GM21576 (cell line): ENCODE data around the gene PPTC7.
A peak's percentile ranks its signal among the peaks of the same experiment; 100 is the strongest.
"Not testable (repeated sequence)": the region's sequence is repeated elsewhere in the genome, so short reads cannot be mapped to it uniquely, and the experiment has no call there.

Source experiments
- ATAC-seq: cut with Tn5 transposase; IDR thresholded peaks from one replicate; pipeline ENCODE4 v1.9.1; 2021; ENCODE audit warnings: mild to moderate bottlenecking, moderate library complexity; ENCODE audit not compliant: unreplicated experiment

PPTC7 gene

DNA sequence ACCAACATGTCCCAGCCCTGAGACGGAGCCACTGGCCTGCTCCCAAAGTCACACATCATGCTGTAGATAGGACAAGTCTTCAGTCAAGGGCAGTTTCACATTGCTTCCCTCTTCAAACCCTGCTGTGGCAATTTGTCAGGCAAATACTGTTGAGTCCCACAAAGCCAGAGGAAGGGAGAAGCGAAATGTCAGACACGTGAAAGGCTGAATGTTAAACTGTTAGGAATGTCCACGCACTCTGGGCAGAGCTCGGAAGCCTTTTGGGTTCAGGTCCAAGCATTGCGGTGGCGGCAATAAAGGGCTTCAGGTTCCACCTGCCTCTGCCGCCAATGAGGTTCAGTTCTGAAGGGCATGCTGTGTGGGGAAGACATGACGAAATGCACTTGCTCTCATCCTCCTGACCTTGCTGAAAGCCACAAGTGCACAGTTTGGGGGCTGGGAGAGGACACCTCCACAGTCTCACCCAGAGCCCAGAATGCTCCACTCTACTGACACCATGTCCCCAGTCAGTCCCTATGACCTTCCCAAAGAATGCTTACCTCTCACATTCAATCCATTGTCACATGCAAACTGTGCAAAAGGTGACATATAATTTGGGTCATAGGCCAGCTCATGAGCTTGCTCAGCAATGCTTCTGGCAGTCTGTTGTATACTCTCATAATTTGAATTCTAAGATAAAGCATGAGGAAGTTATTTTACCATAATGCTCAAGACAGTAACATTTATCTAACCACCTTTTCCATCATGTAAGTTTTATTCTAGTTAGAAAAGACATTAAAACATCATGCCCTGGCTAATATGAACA, 45.3 kb downstream of the PPTC7 start:
- no peak for ATAC-seq

DNA sequence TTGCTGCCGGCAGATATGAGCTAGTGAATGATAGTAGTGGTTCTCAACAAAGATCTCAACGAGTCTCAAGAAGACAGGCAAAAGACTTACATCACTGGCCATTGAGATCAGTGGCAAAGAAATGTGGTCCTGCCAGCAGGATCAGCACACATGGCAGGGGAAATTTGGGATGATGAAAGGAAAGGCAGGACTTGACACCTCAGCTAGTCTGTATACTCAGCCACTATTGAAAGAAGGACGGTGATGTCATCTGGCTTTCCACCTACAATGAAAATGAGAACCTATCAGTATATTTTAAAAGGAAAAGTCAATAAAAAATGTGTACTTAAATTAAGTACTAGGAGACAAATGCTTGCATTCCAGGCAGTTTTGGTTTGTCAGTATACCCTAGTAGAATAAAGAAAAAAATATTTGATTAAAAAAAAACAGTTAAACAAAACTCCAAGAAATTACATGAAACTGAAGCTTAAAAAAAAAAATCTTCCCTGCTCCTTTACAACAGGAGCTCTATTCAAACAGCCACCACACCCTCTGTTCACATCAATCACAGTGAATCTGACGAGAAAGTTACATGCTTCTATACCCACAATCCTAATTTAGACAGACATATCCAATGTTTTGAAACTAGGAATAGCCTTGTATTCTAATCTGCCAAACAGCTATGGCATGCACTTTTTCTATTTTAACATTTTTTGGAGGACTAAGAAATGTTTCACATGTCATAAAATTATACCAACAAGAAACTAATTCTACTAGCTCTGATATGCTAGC, 46.1 kb downstream of the PPTC7 start:
- no peak for ATAC-seq

DNA sequence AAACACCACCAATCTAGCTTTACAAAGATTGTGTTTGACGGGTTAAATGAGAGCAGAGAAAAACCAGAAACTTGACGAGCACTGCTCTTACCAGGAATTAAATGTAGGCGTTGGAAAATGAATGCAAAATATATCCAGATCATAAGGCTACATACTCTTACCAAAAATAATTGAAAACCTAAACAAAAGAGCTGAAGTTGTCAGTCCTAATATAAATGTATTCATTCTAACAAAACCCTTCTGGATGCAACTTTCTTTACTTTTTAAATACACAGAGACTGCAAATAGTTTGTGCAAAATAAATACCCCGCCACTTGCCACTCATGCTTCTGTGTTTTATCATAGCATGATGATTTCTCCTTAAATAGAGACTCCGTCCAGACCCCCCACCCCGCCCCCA, 48.3 kb downstream of the PPTC7 start:
- ATAC-seq: no peak

DNA sequence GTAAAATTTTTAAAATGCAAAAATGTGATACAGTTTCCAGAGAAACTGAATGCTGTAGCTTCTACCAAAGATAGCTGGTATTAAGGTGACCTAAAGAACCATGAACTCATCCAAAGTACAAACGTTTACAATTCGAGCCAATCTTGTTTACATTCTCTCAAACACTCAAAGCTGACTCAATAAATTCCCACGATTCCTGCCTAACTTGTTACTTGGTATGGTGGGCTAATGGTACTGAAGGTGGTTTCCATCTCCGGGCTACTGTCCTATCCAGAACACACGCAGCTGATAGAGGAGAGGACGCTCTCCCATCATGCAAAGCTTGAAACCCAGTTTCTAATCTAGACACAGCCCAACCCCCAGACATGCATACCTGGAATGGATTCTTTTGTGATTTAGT, 49.5 kb downstream of the PPTC7 start:
- ATAC-seq: no peak

DNA sequence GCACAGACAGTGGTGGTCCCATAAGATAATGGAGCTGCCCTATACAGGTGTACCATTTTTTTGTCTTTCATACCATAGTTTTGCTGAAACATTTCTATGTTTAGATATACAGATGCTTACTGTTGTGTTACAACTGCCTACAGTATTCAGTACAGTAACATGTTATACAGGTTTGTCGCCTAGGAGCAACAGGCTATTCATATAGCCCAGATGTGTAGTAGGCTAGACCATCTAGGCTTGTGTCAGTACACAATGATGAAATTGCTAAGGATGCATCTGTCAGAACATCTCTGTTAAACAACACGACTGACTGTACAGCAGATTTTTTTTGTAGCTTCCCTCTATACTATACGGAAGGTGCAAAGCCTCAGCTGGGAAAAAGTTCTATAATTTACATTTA, 50.5 kb downstream of the PPTC7 start:
- no peak for ATAC-seq

DNA sequence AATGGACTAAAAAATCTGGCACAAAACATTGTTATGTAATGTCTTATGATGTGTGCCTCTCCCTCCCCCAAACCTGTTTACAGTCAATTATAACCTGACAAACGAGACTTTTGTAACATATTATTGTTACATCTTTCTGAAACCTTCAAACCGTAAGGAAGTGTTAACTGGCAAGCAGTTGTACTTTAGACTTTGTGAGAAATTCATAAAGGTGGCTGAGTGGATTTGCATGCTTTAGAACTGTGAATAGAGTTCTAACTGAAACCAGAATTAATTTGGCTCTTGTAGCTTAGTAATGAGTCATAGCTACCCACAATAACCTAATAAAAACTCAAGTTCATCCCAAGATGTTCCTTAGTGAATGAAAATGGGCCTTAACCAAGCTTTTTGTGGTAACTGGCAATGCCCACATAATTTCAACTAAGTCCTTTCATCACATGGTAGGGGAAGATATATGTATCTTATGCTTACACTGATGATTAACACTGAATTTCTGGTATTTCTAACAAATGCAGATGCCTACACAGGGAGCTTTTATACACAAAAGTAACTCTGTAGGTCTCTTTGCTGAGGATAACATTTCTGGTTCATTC, 51.3 kb downstream of the PPTC7 start:
- peak; percentile 73 for ATAC-seq

DNA sequence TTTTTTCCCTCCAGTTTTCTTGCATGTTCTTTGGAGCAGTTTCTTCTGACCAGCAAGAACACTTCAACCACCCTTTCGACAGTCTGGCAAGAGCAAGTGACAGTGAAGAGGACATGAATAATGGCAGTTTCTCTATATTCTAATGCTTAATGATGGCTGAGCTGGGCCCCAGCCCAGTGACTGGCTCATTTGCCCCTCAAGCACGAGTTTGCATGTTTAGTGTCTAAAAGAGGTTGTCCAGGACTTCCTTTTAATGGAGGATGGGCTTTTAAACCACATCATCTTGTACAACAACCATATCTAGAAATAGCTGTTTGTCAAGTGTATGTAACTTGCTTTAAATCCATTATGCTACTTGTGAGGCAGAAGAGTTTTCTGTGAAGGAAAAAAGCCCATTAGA, 52.6 kb downstream of the PPTC7 start:
- ATAC-seq: no peak

DNA sequence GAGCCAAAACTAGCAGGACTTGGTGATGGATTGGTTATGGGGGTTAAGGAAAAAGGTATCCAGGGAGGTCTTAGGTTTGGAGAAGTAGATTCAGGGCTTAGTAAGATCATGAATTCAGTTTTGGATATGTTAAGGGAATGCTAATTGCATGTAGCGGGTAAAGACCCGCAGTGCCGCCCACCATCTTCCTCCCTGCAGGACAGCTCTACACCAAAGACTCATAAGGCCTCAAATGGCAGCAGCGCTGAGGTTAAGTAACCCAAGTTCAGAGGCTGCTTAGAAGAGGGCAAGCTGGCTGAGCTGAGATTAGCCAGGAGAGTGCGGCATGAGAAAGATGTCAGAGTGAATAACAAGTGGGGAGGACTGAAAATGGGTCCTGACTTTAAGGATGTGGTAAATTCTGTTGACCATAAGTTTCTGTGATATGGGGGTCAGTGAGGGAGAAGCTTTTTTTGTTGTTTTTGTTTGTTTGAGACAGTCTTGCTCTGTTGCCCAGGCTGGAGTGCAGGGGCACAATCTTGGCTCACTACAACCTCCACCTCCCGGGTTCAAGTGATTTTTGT, 54.8 kb downstream of the PPTC7 start:
- no peak for ATAC-seq

DNA sequence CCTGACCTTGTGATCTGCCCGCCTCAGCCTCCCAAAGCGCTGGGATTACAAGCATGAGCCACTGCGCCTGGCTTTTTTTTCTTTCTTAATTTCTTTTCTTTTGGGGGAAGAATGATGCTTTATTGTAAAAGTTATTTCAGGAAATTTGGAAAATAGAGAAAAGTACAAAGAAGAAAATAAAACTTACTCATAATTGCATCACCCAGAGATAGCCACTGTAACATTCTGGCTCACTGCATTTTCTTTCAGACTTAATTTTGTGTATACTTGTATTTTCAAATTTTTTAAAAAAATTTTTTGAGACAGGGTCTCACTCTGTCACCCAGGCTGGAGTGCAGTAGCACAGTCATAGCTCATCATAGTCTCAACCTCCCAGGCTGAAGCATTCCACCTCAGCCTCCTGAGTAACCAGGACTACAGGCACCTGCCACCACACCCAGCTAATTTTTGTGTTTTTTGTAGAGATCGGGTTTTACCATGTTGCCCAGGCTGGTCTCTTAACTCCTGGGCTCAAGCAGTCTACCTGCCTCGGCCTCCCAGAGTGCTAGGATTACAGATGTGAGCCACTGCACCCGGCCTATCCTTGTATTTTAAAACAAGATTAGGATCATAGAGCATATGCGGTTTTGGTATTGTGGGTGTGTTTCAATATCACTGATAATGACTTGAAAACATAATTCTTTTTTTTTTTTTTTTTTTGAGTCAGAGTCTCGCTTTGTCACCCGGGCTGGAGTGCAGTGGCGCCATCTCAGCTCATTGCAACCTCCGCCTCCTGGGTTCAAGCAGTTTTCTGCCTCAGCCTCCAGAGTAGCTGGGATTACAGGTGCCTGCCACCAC, 62.0 kb downstream of the PPTC7 start:
- not testable (repeated sequence) for ATAC-seq

DNA sequence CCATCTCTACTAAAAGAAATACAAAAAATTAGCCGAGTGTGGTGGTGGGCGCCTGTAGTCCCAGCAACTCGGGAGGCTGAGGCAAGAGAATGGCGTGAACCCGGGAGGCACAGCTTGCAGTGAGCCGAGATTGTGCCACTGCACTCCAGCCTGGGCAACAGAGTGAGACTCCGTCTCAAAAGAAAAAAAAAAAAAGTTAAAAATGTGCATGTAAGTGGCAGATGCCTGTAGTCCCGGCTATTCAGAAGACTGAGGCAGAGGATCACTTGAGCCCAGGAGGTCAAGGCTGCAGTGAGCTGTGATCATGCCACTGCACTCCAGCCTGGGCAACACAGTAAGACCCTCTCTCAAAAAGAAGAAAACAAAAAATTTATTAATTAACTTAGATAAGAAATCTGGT, 65.1 kb downstream of the PPTC7 start:
- ATAC-seq: not testable (repeated sequence)

DNA sequence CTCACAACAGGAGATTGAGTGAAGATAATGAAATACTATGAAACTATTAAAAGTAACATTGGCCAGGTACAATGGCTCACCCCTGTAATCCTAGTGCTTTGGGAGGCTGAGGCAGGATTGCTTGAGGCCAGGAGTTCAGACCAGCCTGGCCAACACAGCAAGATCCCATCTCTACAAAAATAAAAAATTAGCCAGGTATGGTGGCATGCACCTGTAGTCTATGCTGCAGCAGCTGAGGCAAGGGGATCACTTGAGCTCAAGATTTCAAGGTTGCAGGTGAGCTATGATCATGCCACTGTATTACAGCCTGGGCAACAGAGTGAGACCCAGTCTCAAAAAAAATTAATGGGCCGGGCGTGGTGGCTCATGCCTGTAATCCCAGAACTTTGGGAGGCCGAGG, 66.1 kb downstream of the PPTC7 start:
- ATAC-seq: no peak

DNA sequence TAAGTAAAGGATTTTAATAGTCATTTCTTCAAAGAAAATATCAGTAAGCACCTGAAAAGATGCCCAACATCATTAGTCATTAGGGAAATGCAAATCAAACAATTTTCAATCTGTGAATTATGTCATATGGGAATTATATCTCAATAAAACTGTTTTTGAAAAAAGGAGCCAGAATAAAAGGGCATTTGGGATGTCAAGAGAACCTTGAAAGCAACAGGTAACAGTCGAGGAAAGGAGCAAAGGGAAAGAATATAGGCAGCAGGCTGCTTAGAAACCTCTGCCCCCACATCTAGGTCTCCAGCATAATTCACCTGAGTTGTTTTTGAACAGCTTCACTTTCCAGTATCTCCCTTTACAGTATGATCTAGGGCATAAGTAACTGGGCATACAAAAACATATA, 68.8 kb downstream of the PPTC7 start:
- ATAC-seq: no peak

DNA sequence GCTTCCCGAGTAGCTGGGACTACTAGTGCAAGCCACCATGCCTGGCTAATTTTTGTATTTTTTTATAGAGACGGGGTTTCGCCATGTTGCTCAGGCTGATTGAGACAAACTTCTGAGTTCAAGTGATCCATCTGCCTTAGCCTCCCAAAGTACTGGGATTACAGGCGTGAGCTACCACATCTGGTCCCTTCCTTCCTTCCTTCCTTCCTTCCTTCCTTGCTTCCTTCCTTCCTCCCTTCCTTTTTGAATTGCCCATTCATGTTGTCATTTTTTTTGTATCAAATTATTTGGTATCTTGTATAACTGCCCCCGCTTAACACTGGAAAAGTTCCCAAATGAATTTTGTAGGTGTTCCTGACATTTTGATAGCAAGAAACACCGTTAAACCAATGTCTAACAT, 69.3 kb downstream of the PPTC7 start:
- ATAC-seq: no peak

DNA sequence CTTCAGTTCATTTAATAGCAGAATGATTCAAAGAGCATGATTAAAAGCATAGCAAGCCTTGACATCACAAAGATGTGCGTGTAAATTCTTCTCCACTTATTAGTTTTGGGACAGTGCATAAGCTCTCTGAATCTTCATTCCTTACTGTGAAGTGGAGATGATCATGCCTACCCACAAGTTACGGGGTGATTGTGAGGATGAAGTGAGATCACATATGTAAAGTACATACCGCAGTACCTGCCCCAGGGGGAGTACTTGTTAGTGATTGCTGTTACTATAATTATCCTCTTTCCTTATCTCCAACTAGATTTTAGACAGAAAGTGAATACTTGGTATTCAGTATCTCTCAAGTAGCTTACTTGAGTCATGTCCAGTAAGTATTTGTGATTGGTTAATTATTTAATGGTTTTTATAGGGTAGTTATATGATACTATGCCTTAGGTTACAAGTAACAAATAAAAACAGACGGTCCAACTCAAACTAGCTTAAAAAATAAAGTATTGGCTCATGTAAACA, 75.0 kb downstream of the PPTC7 start:
- no peak for ATAC-seq

DNA sequence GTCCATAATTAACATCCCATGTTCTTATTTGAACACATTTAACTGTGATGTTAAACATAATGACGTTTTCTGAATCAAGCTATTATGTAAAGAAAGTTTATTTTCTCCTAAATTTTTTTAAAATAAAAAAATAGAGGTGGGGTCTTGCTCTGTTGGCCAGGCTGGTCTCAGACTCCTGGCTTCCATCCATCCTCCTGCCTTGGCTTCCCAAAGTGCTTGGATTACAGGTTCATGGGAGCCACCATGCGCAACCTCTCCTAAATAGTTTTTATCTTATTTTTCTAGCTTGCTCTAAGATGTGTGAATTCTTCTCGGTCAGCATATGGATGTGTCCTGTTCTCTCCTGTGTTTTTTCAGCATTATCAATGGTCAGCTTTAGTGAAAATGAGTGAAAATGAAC, 77.8 kb downstream of the PPTC7 start:
- ATAC-seq: no peak

DNA sequence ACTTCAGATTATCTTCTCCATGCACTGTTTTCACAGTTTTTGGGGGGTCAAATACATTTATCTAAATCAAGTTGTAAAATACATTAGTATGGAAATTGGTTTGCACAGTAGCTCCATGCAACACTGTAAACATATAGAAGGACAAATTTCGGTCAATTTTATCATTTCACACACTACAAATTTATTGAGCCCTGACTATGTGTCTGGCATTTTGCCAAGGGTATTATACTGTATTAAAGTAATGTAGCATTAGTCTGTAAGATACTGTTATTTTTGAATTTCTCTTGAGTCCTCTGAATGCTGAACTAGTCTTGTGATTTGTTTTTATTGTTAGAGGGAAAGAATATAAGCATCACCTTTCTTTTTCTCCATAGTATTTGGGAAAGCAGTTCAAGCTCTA, 79.7 kb downstream of the PPTC7 start:
- no peak for ATAC-seq

DNA sequence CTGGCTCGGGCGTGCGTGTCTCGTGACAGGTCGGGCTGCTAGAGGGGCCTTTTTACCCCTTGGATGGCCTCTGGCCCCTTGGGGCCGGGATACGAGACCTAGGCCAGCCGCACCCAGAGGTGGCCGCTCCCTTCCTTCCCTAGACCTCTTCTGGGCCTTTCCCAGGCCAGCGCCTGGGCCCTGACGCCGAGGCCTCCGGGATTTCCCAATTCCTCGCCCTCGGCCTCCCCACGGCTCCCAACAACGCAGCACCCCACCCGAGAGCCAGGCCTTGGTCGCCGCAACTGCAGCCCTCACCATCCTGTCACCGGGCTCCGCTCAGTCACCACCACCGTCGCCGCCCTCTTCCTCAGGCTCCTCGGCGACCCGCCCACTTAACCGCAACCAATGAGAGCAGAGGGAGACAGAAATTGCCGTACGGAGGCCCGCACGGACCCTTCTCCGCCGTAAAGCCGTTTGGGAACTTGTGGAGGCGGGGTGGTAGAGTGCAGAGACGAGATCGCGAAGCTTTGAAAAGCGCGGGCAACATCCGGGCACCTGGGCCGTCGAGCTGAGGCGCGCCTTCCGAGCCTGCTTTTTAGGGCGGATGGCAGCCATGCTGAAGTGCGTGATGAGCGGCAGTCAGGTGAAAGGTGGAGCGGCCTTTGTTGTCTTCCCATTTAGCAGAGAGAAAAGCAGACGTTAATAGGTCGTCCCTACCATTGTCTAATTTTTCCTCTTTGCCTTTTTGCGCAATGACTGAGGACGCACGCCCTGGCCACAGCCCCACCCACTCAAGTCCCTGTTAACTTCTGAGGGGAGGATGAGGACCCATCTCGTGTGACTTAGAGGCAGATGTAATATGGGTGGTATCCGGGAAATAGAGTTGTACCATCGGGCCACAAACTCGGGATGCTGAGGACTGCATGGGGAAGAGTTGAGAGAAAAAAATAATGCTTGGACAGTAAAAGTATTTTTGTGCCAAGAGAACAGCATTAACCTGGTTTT, 81.1 kb downstream of the PPTC7 start, which contains the start of the genes RAD9B and VPS29:
RAD9B (plus strand) TSS at position 580 of the 987 bp plus-strand sequence; CDS start at position 587, 7 bp downstream.
VPS29 (minus strand) TSS at position 360 of the 987 bp plus-strand sequence; CDS start at position 300, 60 bp downstream.
- peak; percentile 95 for ATAC-seq

DNA sequence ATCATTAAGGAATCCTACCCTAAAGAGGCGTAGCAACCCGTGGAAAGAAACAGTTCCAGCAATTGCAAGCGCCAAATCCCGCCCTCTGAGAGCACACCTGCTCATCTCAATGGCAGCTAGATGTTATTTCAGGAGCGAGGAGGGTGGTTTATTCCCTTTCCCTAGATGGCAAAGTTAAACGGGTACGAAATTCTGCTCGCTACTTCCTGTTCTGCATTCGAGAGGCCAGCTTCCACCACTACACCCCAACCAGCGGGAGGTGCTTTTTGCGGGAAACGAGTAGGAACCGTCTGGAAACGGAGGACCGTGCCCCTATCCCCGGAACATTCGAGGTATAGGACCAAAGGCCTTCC, 81.7 kb downstream of the PPTC7 start:
- ATAC-seq: no peak
